ENCODE results near the gene OR14A16.

DNA sequence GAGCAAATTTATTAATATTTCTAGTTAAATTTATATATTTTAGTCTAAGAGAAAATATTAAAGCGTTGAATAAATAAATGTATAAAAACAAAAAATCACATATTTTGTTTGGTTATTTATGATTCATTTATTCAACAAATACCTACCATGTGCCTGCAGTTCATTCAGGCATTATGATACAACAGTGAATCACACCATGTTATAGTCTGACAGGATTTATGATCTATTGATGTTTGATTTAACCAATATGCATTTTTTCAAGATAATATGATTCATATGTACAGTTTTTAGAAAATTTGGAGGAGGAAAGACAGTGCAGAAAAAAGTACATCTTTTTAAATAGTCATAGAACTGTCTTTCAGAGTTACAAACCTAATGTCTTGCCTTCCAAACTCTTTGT lies 25.7 kb upstream of the OR14A16 start:
- TF ChIP-seq ZFP30 (CRISPR knock-in tag; IDR thresholded peaks at IDR 0.05) (no peak), ARNTL (CRISPR knock-in tag; IDR thresholded peaks at IDR 0.05; ENCODE audit: borderline replicate concordance, low read depth) (no peak), RARB (CRISPR knock-in tag; IDR thresholded peaks at IDR 0.05) (no peak), CREB5 (CRISPR knock-in tag; IDR thresholded peaks at IDR 0.05; ENCODE audit: low read depth) (no peak), ISL1 (CRISPR knock-in tag; IDR thresholded peaks at IDR 0.05) (no peak), ZNF70 (CRISPR knock-in tag; IDR thresholded peaks at IDR 0.05) (no peak), SNAI2 (CRISPR knock-in tag; IDR thresholded peaks at IDR 0.05) (no peak), GLIS3 (CRISPR knock-in tag; IDR thresholded peaks at IDR 0.05) (no peak), TCF4 (CRISPR knock-in tag; IDR thresholded peaks at IDR 0.05; ENCODE audit: borderline replicate concordance) (no peak), ZFP3 (CRISPR knock-in tag; IDR thresholded peaks at IDR 0.05) (no peak), TOX (CRISPR knock-in tag; IDR thresholded peaks at IDR 0.05; ENCODE audit: borderline replicate concordance) (no peak), BACH2 (CRISPR knock-in tag; IDR thresholded peaks at IDR 0.05; ENCODE audit: borderline replicate concordance) (no peak)

Measured in SK-N-SH treated with all-trans-retinoic acid at 6 μM for 48 hours (cell line).